ENCODE results near the gene FCN2.

Gene FCN2

GRCh38 chr9:134835448-134835847 lies 45.2 kb upstream of the FCN2 start:
- no peak for TF ChIP-seq CTCF (IDR thresholded peaks at IDR 0.05)
- no peak overlapping the region for H3K27ac ChIP-seq

GRCh38 chr9:134835987-134836386 lies 44.6 kb upstream of the FCN2 start:
- TF ChIP-seq ZFX (IDR thresholded peaks at IDR 0.05; ENCODE audit: borderline replicate concordance) (no peak), CTCF (IDR thresholded peaks at IDR 0.05) (no peak)
- no peak overlapping the region for H3K27ac ChIP-seq

- no peak overlapping the region for H3K27ac ChIP-seq
- TF ChIP-seq ZFX (IDR thresholded peaks at IDR 0.05; ENCODE audit: borderline replicate concordance) (no peak), CTCF (IDR thresholded peaks at IDR 0.05) (no peak)
Measured at GRCh38 chr9:134836406-134836970, 44.1 kb upstream of the FCN2 start.

GRCh38 chr9:134837529-134837928 lies 43.1 kb upstream of the FCN2 start:
- no peak overlapping the region for H3K27ac ChIP-seq
- TF ChIP-seq ZFX (IDR thresholded peaks at IDR 0.05; ENCODE audit: borderline replicate concordance) (no peak), CTCF (IDR thresholded peaks at IDR 0.05) (no peak)

GRCh38 chr9:134838651-134839454 lies 41.8 kb upstream of the FCN2 start:
- no peak for TF ChIP-seq CTCF (IDR thresholded peaks at IDR 0.05)
- no peak for TF ChIP-seq ZFX (IDR thresholded peaks at IDR 0.05; ENCODE audit: borderline replicate concordance)
- H3K27ac ChIP-seq: no peak overlapping the region

- TF ChIP-seq ZFX (IDR thresholded peaks at IDR 0.05; ENCODE audit: borderline replicate concordance) (no peak), CTCF (IDR thresholded peaks at IDR 0.05) (peak; percentile 31; the same call in 1 of the 2 replicates)
- H3K27ac ChIP-seq: no peak overlapping the region
Measured at GRCh38 chr9:134839455-134840125, 41.0 kb upstream of the FCN2 start.

GRCh38 chr9:134840511-134840910 lies 40.1 kb upstream of the FCN2 start:
- H3K27ac ChIP-seq: no peak overlapping the region
- TF ChIP-seq ZFX (IDR thresholded peaks at IDR 0.05; ENCODE audit: borderline replicate concordance): no peak
- TF ChIP-seq CTCF (IDR thresholded peaks at IDR 0.05): no peak
